HepG2 (cell line): ENCODE results near the gene FASTKD1. TPM values are rescaled to one million over a fixed set of nuclear protein-coding genes. Genes with fewer than 3 reads are reported as not detected.

ENCODE experiments used
- ATAC-seq: fragments of 200-7000 bp; cut with Tn5 transposase; 3 replicates; pipeline ENCODE4 v1.9.1; 2020; ENCODE audit warnings: mild to moderate bottlenecking, moderate library complexity
- BruUV-seq: library from RNA; stranded (reverse); fragments of 400-500 nt; replicated peaks from 2 replicates; lab custom pipeline; 2021; lab: Mats Ljungman, UMichigan
- CTCF ChIA-PET: fragments of 300-600 bp; formaldehyde crosslinking; extraction: SDS; loops from one replicate; lab custom pipeline; 2021; ENCODE audit warnings: low total read pairs, inconsistent platforms, low intra/inter-chr PET ratio; lab: Yijun Ruan, JAX
- POLR2A ChIA-PET: fragments of 350-600 bp; sonication (Branson Sonifier 250); formaldehyde crosslinking; loops from one replicate; lab custom pipeline; 2020; ENCODE audit warnings: antibody characterized with exemption, inconsistent platforms; lab: Yijun Ruan, JAX
- DNase-seq: peaks from one replicate; pipeline ENCODE4 v3.0.0-alpha.2; 2015; ENCODE audit warnings: low spot score
- FAIRE-seq: peaks from 3 replicates; lab custom pipeline; 2011; peaks lifted over from hg19 to GRCh38; lab: Jason Lieb, UNC
- H2AFZ ChIP-seq: one replicate; pipeline ENCODE4 v1.6.1; 2011; ENCODE audit warnings: low read length, inconsistent platforms
- H3K27ac ChIP-seq: fragments of 300-600 bp; 3 replicates; pipeline ENCODE4 v1.8.0; 2011; ENCODE audit warnings: mixed run types, mild to moderate bottlenecking, mixed read lengths, low read length, inconsistent platforms; ENCODE audit not compliant: insufficient read depth; ENCODE audit errors: extremely low read length
- H3K27me3 ChIP-seq, 2 experiments: fragments of 200-600 bp in 1 of 2; 2 replicates in 1 of 2; 3 replicates in 1 of 2; pipeline versions ENCODE4 v1.6.0 to v1.8.0; 2011; ENCODE audit warnings: low read length in 2 of 2, mild to moderate bottlenecking in 2 of 2, moderate library complexity in 2 of 2, inconsistent platforms in 1 of 2; ENCODE audit not compliant: insufficient read depth in 2 of 2, control insufficient read depth in 1 of 2
- H3K36me3 ChIP-seq, 2 experiments: fragments of 200-600 bp in 1 of 2; replicated peaks in 1 of 2; 2 replicates in 1 of 2; 3 replicates in 1 of 2; pipeline versions ENCODE4 v1.5.1 to v1.8.0; 2011; ENCODE audit warnings: low read length in 2 of 2, inconsistent platforms in 1 of 2; ENCODE audit not compliant: insufficient read depth in 2 of 2, control insufficient read depth in 1 of 2
- H3K4me1 ChIP-seq: 2 replicates; pipeline ENCODE4 v1.5.1; 2012; ENCODE audit warnings: low read length, inconsistent platforms; ENCODE audit not compliant: insufficient read depth
- H3K4me2 ChIP-seq: 2 replicates; pipeline ENCODE4 v1.6.0; 2011; ENCODE audit warnings: low read depth, low read length, inconsistent platforms
- H3K4me3 ChIP-seq, 3 experiments: fragments of 200-600 bp in 1 of 3; sonication (generic), shearing (Covaris generic) in 1 of 3; replicated peaks in 1 of 3; 2 replicates each; pipeline ENCODE4 v1.5.1; 2011 to 2016; ENCODE audit warnings: low read length in 3 of 3, inconsistent platforms in 2 of 3, low read depth in 2 of 3, mild to moderate bottlenecking in 2 of 3, control low read depth in 1 of 3, mixed read lengths in 1 of 3; ENCODE audit not compliant: insufficient read depth in 1 of 3
- H3K79me2 ChIP-seq: one replicate; pipeline ENCODE4 v1.6.1; 2011; ENCODE audit warnings: low read length, inconsistent platforms; ENCODE audit not compliant: insufficient read depth
- H3K9ac ChIP-seq: 2 replicates; pipeline ENCODE4 v1.6.0; 2011; ENCODE audit warnings: mild to moderate bottlenecking, low read depth, low read length, inconsistent platforms; ENCODE audit not compliant: insufficient read depth
- H3K9me3 ChIP-seq: 2 replicates; pipeline ENCODE4 v1.5.1; 2012; ENCODE audit warnings: mild to moderate bottlenecking, low read length
- H4K20me1 ChIP-seq: 2 replicates; pipeline ENCODE4 v1.6.0; 2011; ENCODE audit warnings: inconsistent platforms, mild to moderate bottlenecking, low read length, moderate library complexity; ENCODE audit not compliant: insufficient read depth
- KDM3A ChIP-seq: IDR thresholded peaks from 2 replicates; pipeline ENCODE4 v1.6.1; 2018; ENCODE audit warnings: low read depth, missing compliant biosample characterization
- MAFK ChIP-seq, 2 experiments: IDR thresholded peaks in 1 of 2; conservative IDR thresholded peaks in 1 of 2; 2 replicates each; pipeline ENCODE4 v1.6.1; 2011; ENCODE audit warnings: improper control_type of control experiment in 2 of 2, low read length in 2 of 2
- POLR2AphosphoS2 ChIP-seq: IDR thresholded peaks from 2 replicates; pipeline ENCODE4 v1.6.1; 2011; ENCODE audit warnings: low read depth, low read length, improper control_type of control experiment
- RBM22 ChIP-seq: fragments of 200-400 bp; formaldehyde crosslinking; optimal IDR thresholded peaks from 2 replicates; pipeline ENCODE3; 2017; ENCODE audit warnings: mild to moderate bottlenecking, low read length, moderate library complexity
- ZNF788 ChIP-seq: sonication (generic); formaldehyde crosslinking; IDR thresholded peaks from 2 replicates; pipeline ENCODE4 v1.5.0; 2020; ENCODE audit warnings: mild to moderate bottlenecking, missing genetic modification reagents, borderline replicate concordance
- WGBS: methylation state at CpG from one replicate; pipeline ENCODE4 v1.1.6; 2017; ENCODE audit warnings: low lambda C conversion rate; 5-methylcytosine and 5-hydroxymethylcytosine counted together
- in situ Hi-C: cut with HindIII; loops from 2 replicates; pipeline ENCODE4 v1.10.0; 2017; ENCODE audit warnings: low pct_unique_long_range_greater_than_20kb; ENCODE audit not compliant: extremely low pct_ligation_motif_present
- intact Hi-C: fragments of 100-400 bp; cut with micrococcal nuclease; formaldehyde crosslinking; loops from one replicate; pipeline ENCODE4 v1.10.0; 2022; ENCODE audit not compliant: unreplicated experiment
- polyA plus RNA-seq, 8 experiments: library from polyadenylated mRNA; depleted of rRNA in 3 of 8; stranded (reverse) in 7 of 8; unstranded in 1 of 8; fragments of >200 nt; fragmentation: Illumina TruSeq in 4 of 8; extraction: Trizol in 4 of 8; gene quantifications; 2 replicates each; pipeline versions ENCODE4 v1.2.1 to v1.2.3, GENCODE V29; 2011 to 2016; ENCODE audit warnings: low read depth in 4 of 8, missing spikeins in 1 of 8, mixed read lengths in 1 of 8; ENCODE audit not compliant: insufficient read depth in 1 of 8
- total RNA-seq, 5 experiments: library from RNA; depleted of rRNA; stranded (reverse); fragments of >200 nt; fragmentation: Illumina TruSeq; extraction: Trizol; gene quantifications; 2 replicates each; pipeline ENCODE4 v1.2.3, GENCODE V29; 2016; ENCODE audit warnings: low read depth in 1 of 5

FASTKD1 gene
- total and polyA plus RNA-seq, 2 of the 13 experiments (the other 11 are each of a cell fraction or from before 2014, with no cell fraction given): 35.0 to 38.0 TPM

GRCh38 chr2:169623235-169623634 is 49.6 kb upstream of the FASTKD1 start:
- Histone ChIP-seq H3K27ac (no peak overlapping the region), H3K9me3 (no peaks in the 10 kb centered on the region), H3K36me3 (peaks cover 16 to 65% of the 10 kb centered on the region in 2 experiments), H3K4me3 (no peak overlapping the region), H4K20me1 (no peaks in the 10 kb centered on the region), H3K79me2 (peaks cover 11% of the 10 kb centered on the region), H3K4me2 (no peak overlapping the region), H2AFZ (no peak overlapping the region), H3K9ac (no peak overlapping the region), H3K27me3 (no peaks in the 10 kb centered on the region), H3K4me1 (no peaks in the 10 kb centered on the region)
- DNase-seq: no peak
- in situ Hi-C loops (no loop called here), intact Hi-C loops (no loop called here)
- ATAC-seq: no peak
- WGBS: over 99% methylated on average over 4 of the region's 4 CpGs
- no TSS peak for BruUV-seq
- TF ChIP-seq RBM22 (peak; percentile 78), POLR2AphosphoS2 (peak; percentile 61; the same call in 1 of the 2 replicates), KDM3A (CRISPR knock-in tag) (no peak)
- CTCF ChIA-PET: no interaction called here
- POLR2A ChIA-PET: no interaction called here
- FAIRE-seq: no peak

DNA sequence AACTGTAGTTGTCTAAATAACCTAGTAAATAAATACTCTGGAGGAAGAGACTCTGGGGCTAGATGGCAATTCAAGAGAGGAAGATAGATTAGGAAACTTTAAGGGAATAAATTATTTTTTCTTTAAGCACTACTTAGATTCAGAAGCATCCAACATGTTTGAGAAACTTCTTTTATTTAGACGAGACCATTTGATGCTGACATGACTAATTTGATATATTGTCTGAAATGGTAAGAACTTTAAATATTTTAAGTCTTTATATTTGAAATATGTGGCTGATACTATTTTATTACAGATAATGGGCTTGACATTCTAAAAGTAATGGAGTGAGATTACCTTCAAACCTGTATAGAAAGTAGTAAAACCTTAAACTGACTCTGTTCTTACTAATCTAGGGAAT is 46.8 kb upstream of the FASTKD1 start:
- intact Hi-C loops: no loop called here
- no TSS peak for BruUV-seq
- H3K36me3 ChIP-seq: peaks cover 10 to 57% of the 10 kb centered on the region in 2 experiments
- in situ Hi-C loops: no loop called here
- no peak for TF ChIP-seq ZNF788
- TF ChIP-seq MAFK (conservative IDR thresholded peaks at IDR 0.05 in 1 of 2, IDR thresholded peaks at IDR 0.05 in 1 of 2; ENCODE audit: low read length in 2 of 2): peak; percentile 43 to 73; a peak in 3 of 4 replicates
- DNase-seq: no peak
- no peak overlapping the region for H3K4me2 ChIP-seq
- no peak overlapping the region for H3K27ac ChIP-seq
- H3K79me2 ChIP-seq: peaks cover 24% of the 10 kb centered on the region
- 97% methylated on average over 1 of the region's 1 CpG for WGBS
- no peak overlapping the region for H3K9ac ChIP-seq
- no peaks in the 10 kb centered on the region for H3K27me3 ChIP-seq
- POLR2A ChIA-PET: no interaction called here
- CTCF ChIA-PET: no interaction called here
- no peak for FAIRE-seq
- no peaks in the 10 kb centered on the region for H3K4me1 ChIP-seq
- H4K20me1 ChIP-seq: no peaks in the 10 kb centered on the region
- H3K4me3 ChIP-seq: no peak overlapping the region
- no peaks in the 10 kb centered on the region for H3K9me3 ChIP-seq
- no peak for ATAC-seq
- H2AFZ ChIP-seq: no peak overlapping the region
